Activated CD8-positive, alpha-beta T cell treated with anti-CD3 and anti-CD28 coated beads for 36 hours (primary cell): ENCODE results near the gene FAM83D. TPM values are rescaled to one million over a fixed set of nuclear protein-coding genes. Genes with fewer than 3 reads are reported as not detected.

Experiments used
- ATAC-seq: fragments of 200-7000 bp; cut with Tn5 transposase; one replicate; pipeline ENCODE4 v1.10.0; 2021; ENCODE audit warnings: mild to moderate bottlenecking, moderate library complexity
- CTCF ChIA-PET: fragments of 350-600 bp; sonication (Branson Sonifier 250); formaldehyde crosslinking; loops from one replicate; lab custom pipeline; 2021; ENCODE audit warnings: antibody characterized with exemption; lab: Charles Lee
- POLR2A ChIA-PET: fragments of 350-600 bp; sonication (Branson Sonifier 250); formaldehyde crosslinking; loops from one replicate; lab custom pipeline; 2021; ENCODE audit warnings: antibody characterized with exemption; lab: Charles Lee
- DNase-seq: peaks from one replicate; pipeline ENCODE4 v3.0.0-alpha.2; 2020
- H3K27ac Mint-ChIP-seq: one replicate; pipeline ENCODE4 v1.8.0; 2021; ENCODE audit warnings: mild to moderate bottlenecking, mixed read lengths
- H3K27me3 Mint-ChIP-seq: one replicate; pipeline ENCODE4 v1.8.0; 2021; ENCODE audit warnings: mixed read lengths
- H3K36me3 Mint-ChIP-seq: one replicate; pipeline ENCODE4 v1.8.0; 2021; ENCODE audit warnings: low read depth, mixed read lengths
- H3K4me1 Mint-ChIP-seq: one replicate; pipeline ENCODE4 v1.8.0; 2021; ENCODE audit warnings: low read depth, mixed read lengths
- H3K4me3 Mint-ChIP-seq: one replicate; pipeline ENCODE4 v1.8.0; 2021; ENCODE audit warnings: mild to moderate bottlenecking, moderate library complexity, mixed read lengths
- H3K9me3 Mint-ChIP-seq: one replicate; pipeline ENCODE4 v1.8.0; 2021; ENCODE audit warnings: mixed read lengths
- CTCF ChIP-seq: fragments of 200-600 bp; IDR thresholded peaks from one replicate; pipeline ENCODE4 v1.8.0; 2022; ENCODE audit warnings: antibody characterized with exemption, mild to moderate bottlenecking
- intact Hi-C: fragments of 100-400 bp; cut with micrococcal nuclease; formaldehyde crosslinking; loops from one replicate; pipeline ENCODE4 v1.10.0; 2022
- total RNA-seq, 2 experiments: library from RNA; stranded (reverse); gene quantifications; one replicate each; pipeline ENCODE4 v1.2.3, GENCODE V29; 2021

The FAM83D gene
- total RNA-seq, 2 experiments from 2014 or later, result 12.6 to 13.8 TPM

GRCh38 chr20:38982291-38982690 lies 56.1 kb downstream of the FAM83D start:
- no peak for ATAC-seq
- ChIA-PET POLR2A (no interaction called here), CTCF (interaction anchor here (1.2 kb wide), 1 partner anchor 16 kb away, joined by 3 read pairs; no protein-coding TSS in a partner anchor)
- no peak overlapping the region for H3K4me3 Mint-ChIP-seq
- no peak for TF ChIP-seq CTCF
- no peak overlapping the region for H3K27ac Mint-ChIP-seq
- no peaks in the 10 kb centered on the region for H3K9me3 Mint-ChIP-seq
- H3K36me3 Mint-ChIP-seq, result peaks cover 4% of the 10 kb centered on the region
- DNase-seq, result no peak
- peaks cover 10% of the 10 kb centered on the region for H3K4me1 Mint-ChIP-seq
- H3K27me3 Mint-ChIP-seq, result no peaks in the 10 kb centered on the region
- intact Hi-C loops, result no loop called here

DNA sequence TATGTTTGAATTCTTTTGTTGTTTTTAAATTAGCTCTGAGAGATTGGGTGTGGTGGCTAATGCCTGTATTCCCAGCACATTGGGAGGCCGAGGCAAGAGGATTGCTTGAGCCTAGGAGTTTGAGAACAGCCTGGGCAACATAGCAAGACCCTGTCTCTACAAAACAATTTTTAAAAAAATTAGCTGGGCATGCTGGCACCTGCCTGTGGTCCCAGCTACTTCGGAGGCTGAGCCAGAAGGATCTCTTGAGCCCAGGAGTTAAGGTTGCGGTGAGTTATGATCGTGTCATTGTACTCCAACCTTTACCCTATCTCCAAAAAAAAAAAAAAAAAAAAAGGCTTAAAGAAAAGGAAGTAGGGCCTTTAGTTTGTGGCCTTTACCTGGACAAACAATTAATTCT lies 58.8 kb downstream of the FAM83D start:
- no peak for ATAC-seq
- Mint-ChIP-seq H3K27ac (no peak overlapping the region), H3K4me3 (no peak overlapping the region), H3K27me3 (no peaks in the 10 kb centered on the region), H3K9me3 (no peaks in the 10 kb centered on the region), H3K36me3 (peaks cover 18% of the 10 kb centered on the region), H3K4me1 (peaks cover 18% of the 10 kb centered on the region)
- no peak for DNase-seq
- intact Hi-C loops, result no loop called here
- ChIA-PET POLR2A (interaction anchor here (2.0 kb wide), 1 partner anchor 23 kb away, joined by 6 read pairs; the partner anchor contains the start of gene DHX35), CTCF (interaction anchor here (1.0 to 2.2 kb wide), 3 partner anchors 12 to 64 kb away, joined by 3 to 7 read pairs (median 4); partner anchors contain the start of gene DHX35)
- no peak for TF ChIP-seq CTCF

DNA sequence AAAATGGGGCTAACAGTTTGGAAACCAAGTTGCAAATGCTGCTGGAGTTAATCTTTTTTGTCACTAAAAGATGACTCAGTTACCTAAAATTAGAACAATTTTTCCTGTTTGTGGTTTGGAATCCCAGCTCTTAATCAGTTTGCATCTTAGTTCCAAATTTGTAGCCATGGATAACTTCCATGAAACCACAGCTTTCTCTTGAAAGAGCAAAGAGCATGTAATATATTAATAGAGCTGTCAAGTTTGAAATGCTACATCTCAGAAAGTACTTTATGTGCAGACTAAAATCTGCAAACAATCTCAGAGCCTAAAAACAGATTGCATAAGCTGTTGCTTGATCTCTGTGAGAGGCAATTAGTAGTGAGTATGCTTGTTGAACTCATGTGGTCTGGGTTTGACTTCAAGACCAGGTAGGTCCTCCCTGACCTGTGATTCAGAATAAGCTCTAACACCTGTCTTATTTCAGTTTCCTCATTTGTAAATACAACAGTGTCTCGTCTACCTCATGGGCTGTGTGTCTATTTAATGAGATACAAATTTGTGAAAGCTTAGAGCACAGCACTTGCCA lies 59.5 kb downstream of the FAM83D start:
- Mint-ChIP-seq H3K4me3 (no peak overlapping the region), H3K27me3 (no peaks in the 10 kb centered on the region), H3K4me1 (peaks cover 18% of the 10 kb centered on the region), H3K27ac (no peak overlapping the region), H3K9me3 (no peaks in the 10 kb centered on the region), H3K36me3 (peaks cover 18% of the 10 kb centered on the region)
- DNase-seq (no peak), ATAC-seq (no peak)
- POLR2A ChIA-PET, result interaction anchor here (1.3 to 2.0 kb wide), 2 partner anchors 13 to 23 kb away, joined by 4 to 6 read pairs; partner anchors contain the start of gene DHX35
- no peak for TF ChIP-seq CTCF
- CTCF ChIA-PET, result interaction anchor here (0.7 to 2.2 kb wide), 4 partner anchors 13 to 261 kb away, joined by 3 to 7 read pairs (median 3); partner anchors contain the start of gene DHX35
- intact Hi-C loops, result no loop called here

- peaks cover 18% of the 10 kb centered on the region for H3K4me1 Mint-ChIP-seq
- no peaks in the 10 kb centered on the region for H3K27me3 Mint-ChIP-seq
- TF ChIP-seq CTCF, result no peak
- ChIA-PET CTCF (interaction anchor here (0.9 kb wide), 1 partner anchor 9 kb away, joined by 3 read pairs; no protein-coding TSS in a partner anchor), POLR2A (interaction anchor here (1.3 kb wide), 1 partner anchor 14 kb away, joined by 4 read pairs; no protein-coding TSS in a partner anchor)
- DNase-seq (no peak), ATAC-seq (no peak)
- no peaks in the 10 kb centered on the region for H3K9me3 Mint-ChIP-seq
- H3K4me3 Mint-ChIP-seq, result no peak overlapping the region
- H3K36me3 Mint-ChIP-seq, result peaks cover 18% of the 10 kb centered on the region
- intact Hi-C loops, result no loop called here
- no peak overlapping the region for H3K27ac Mint-ChIP-seq
Observed at GRCh38 chr20:38986663-38987062, 60.4 kb downstream of the FAM83D start.

GRCh38 chr20:38987777-38988176 lies 61.6 kb downstream of the FAM83D start:
- H3K36me3 Mint-ChIP-seq, result peaks cover 20% of the 10 kb centered on the region
- no peak overlapping the region for H3K4me3 Mint-ChIP-seq
- peak overlapping the region; percentile 9 for H3K27ac Mint-ChIP-seq
- DNase-seq, result no peak
- POLR2A ChIA-PET, result interaction anchor here (0.6 to 0.7 kb wide), 2 partner anchors 27 to 64 kb away, joined by 3 to 4 read pairs; no protein-coding TSS in a partner anchor
- no peaks in the 10 kb centered on the region for H3K27me3 Mint-ChIP-seq
- CTCF ChIA-PET, result interaction anchor here (0.8 kb wide), 2 partner anchors 10 to 21 kb away, joined by 3 read pairs; no protein-coding TSS in a partner anchor
- ATAC-seq, result no peak
- no peak for TF ChIP-seq CTCF
- intact Hi-C loops, result no loop called here
- H3K4me1 Mint-ChIP-seq, result peaks cover 14% of the 10 kb centered on the region
- no peaks in the 10 kb centered on the region for H3K9me3 Mint-ChIP-seq
